Measurements from ENCODE around the gene RCL1. TPM values are rescaled to one million over a fixed set of nuclear protein-coding genes. Genes with fewer than 3 reads are reported as not detected.

The RCL1 gene
- polyA plus RNA-seq, 3 donors: 2.2 to 3.0 (median 3.0) TPM

- H3K9me3 ChIP-seq (replicated peaks in 1 of 2; ENCODE audit: control insufficient read depth in 1 of 2, insufficient read depth in 1 of 2, low read length in 2 of 2): no peaks in the 10 kb centered on the region
- intact Hi-C loops (cut with micrococcal nuclease): no loop called here
- no peak overlapping the region for H3K4me3 ChIP-seq (replicated peaks in 1 of 3; ENCODE audit: low read depth in 2 of 3, low read length in 3 of 3)
- no peak overlapping the region for H3K27ac Mint-ChIP-seq
- no peaks in the 10 kb centered on the region for H3K79me2 ChIP-seq (ENCODE audit: insufficient read depth, low read length)
- H3K4me2 ChIP-seq (replicated peaks; ENCODE audit: extremely low read depth, low read length, poor library complexity, severe bottlenecking): no peak overlapping the region
- H3K4me3 Mint-ChIP-seq: no peak overlapping the region
- no peak overlapping the region for H3K9ac ChIP-seq (ENCODE audit: insufficient read depth, low read length, poor library complexity, severe bottlenecking)
- no peak overlapping the region for H3K27ac ChIP-seq (ENCODE audit: low read depth in 1 of 2, low read length in 2 of 2)
- no peak overlapping the region for H2AFZ ChIP-seq (ENCODE audit: insufficient read depth, low read depth, low read length, poor library complexity, severe bottlenecking)
- no peak for DNase-seq
- H3K27me3 Mint-ChIP-seq (ENCODE audit: low read depth in 3 of 3): no peaks in the 10 kb centered on the region
- peaks cover 16 to 21% of the 10 kb centered on the region in 2 donors for H3K36me3 Mint-ChIP-seq
- H4K20me1 ChIP-seq (ENCODE audit: insufficient read depth, low read length): no peaks in the 10 kb centered on the region
- H3K36me3 ChIP-seq (replicated peaks in 1 of 2; ENCODE audit: control insufficient read depth in 1 of 2, insufficient read depth in 2 of 2, low read length in 2 of 2): peaks cover 0 to 16% of the 10 kb centered on the region in 2 donors
- 100% methylated on average over 1 of the region's 2 CpGs for WGBS (ENCODE audit: insufficient coverage)
- peaks cover 4% of the 10 kb centered on the region for H3K4me1 Mint-ChIP-seq
- no peaks in the 10 kb centered on the region for H3K9me3 Mint-ChIP-seq
- H3K27me3 ChIP-seq (ENCODE audit: control insufficient read depth in 2 of 2, insufficient read depth in 2 of 2, low read length in 2 of 2): no peaks in the 10 kb centered on the region
- no peaks in the 10 kb centered on the region for H3K4me1 ChIP-seq (ENCODE audit: control insufficient read depth in 1 of 2, insufficient read depth in 2 of 2, low read length in 2 of 2)
- no peak for TF ChIP-seq CTCF (IDR thresholded peaks at IDR 0.05)
Observed at GRCh38 chr9:4860383-4860782, 67.6 kb downstream of the RCL1 start.

GRCh38 chr9:4861145-4861544 lies 68.4 kb downstream of the RCL1 start:
- no peak for DNase-seq
- H3K36me3 Mint-ChIP-seq: peaks cover 15 to 19% of the 10 kb centered on the region in 2 donors
- intact Hi-C loops (cut with micrococcal nuclease): no loop called here
- H3K27ac Mint-ChIP-seq: no peak overlapping the region
- no CpG with 5 or more reads among the region's 2 CpGs for WGBS (ENCODE audit: insufficient coverage)
- no peaks in the 10 kb centered on the region for H3K9me3 Mint-ChIP-seq
- no peak overlapping the region for H3K4me2 ChIP-seq (replicated peaks; ENCODE audit: extremely low read depth, low read length, poor library complexity, severe bottlenecking)
- H3K27me3 Mint-ChIP-seq (ENCODE audit: low read depth in 3 of 3): no peaks in the 10 kb centered on the region
- no peaks in the 10 kb centered on the region for H3K79me2 ChIP-seq (ENCODE audit: insufficient read depth, low read length)
- no peak overlapping the region for H2AFZ ChIP-seq (ENCODE audit: insufficient read depth, low read depth, low read length, poor library complexity, severe bottlenecking)
- no peak overlapping the region for H3K4me3 Mint-ChIP-seq
- no peak overlapping the region for H3K27ac ChIP-seq (ENCODE audit: low read depth in 1 of 2, low read length in 2 of 2)
- no peaks in the 10 kb centered on the region for H3K4me1 ChIP-seq (ENCODE audit: control insufficient read depth in 1 of 2, insufficient read depth in 2 of 2, low read length in 2 of 2)
- no peaks in the 10 kb centered on the region for H3K27me3 ChIP-seq (ENCODE audit: control insufficient read depth in 2 of 2, insufficient read depth in 2 of 2, low read length in 2 of 2)
- H3K9ac ChIP-seq (ENCODE audit: insufficient read depth, low read length, poor library complexity, severe bottlenecking): no peak overlapping the region
- no peak overlapping the region for H3K4me3 ChIP-seq (replicated peaks in 1 of 3; ENCODE audit: low read depth in 2 of 3, low read length in 3 of 3)
- H3K9me3 ChIP-seq (replicated peaks in 1 of 2; ENCODE audit: control insufficient read depth in 1 of 2, insufficient read depth in 1 of 2, low read length in 2 of 2): no peaks in the 10 kb centered on the region
- H3K36me3 ChIP-seq (replicated peaks in 1 of 2; ENCODE audit: control insufficient read depth in 1 of 2, insufficient read depth in 2 of 2, low read length in 2 of 2): peaks cover 0 to 16% of the 10 kb centered on the region in 2 donors
- no peaks in the 10 kb centered on the region for H4K20me1 ChIP-seq (ENCODE audit: insufficient read depth, low read length)
- peaks cover 3% of the 10 kb centered on the region for H3K4me1 Mint-ChIP-seq
- no peak for TF ChIP-seq CTCF (IDR thresholded peaks at IDR 0.05)
